ENCODE results near the gene DDX47. TPM values are rescaled to one million over a fixed set of nuclear protein-coding genes. Genes with fewer than 3 reads are reported as not detected.

DDX47 gene
- polyA plus RNA-seq (2011; rRNA removed) (91.3 and 113 TPM in 2 replicates), polyA minus RNA-seq (2011; rRNA and poly(A)+ RNA removed) (58.5 and 70.0 TPM in 2 replicates)

DNA sequence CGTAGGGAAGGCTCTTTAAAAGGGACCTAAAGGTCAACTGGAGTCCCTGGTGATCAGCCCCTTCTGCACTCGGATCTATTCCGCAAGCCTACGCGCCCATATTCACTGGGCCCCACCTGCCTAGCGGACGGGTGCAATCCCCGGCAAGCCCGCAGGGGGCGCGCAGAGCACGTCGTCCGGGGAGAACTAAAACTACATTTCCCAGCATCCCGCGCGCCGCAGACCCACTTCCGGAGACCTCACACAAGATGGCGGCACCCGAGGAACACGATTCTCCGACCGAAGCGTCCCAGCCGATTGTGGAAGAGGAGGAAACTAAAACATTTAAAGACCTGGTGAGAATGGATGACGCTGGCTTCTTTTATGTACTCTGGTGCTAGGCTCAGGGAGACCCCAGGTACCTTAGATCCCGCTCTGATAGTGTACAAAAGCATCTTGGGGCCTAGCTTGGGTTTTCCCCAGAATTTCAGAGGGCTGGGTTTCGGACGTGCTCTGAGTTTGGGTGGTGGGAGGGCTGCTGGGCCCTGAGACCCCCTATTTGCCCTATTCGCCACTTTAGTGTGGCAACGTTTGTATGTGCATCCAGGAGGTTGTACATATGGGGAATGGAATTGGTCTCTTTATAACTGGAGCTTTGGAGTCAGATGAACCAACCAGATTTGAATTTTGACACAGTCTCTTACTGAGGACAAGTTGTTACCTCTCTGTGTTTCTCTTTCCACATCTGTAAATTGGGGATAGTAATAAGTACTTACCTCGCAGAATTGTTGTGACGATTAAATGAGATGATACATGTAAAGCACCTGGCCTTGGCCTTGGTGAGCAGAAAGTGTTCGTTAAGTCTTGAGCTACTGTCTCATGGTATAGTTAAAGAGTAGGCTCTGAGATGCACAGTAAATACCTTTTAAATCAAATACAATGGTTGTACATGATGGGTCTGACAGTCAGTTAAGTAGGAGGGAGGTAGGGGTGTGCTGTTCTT lies at the start of gene DDX47:
TSS of gene DDX47 (plus strand) at position 227 of the 982 bp plus-strand sequence. CDS start at position 249, 22 bp downstream.
- peak within 1 kb of the TSS; percentile 49 for H3K27ac ChIP-seq (ENCODE audit: low read depth, low read length)
- no peaks in the 10 kb centered on the region for H3K9me3 ChIP-seq (ENCODE audit: control insufficient read depth, insufficient read depth, low read length)
- ChIA-PET CTCF (interaction anchor here (0.7 to 4.6 kb wide), 10 partner anchors 8 to 163 kb away, joined by 3 to 30 read pairs (median 5); no protein-coding TSS in a partner anchor), POLR2A (interaction anchor here (1.2 to 1.6 kb wide), 4 partner anchors 10 to 78 kb away, joined by 3 to 8 read pairs (median 4); partner anchors contain the start of gene GPRC5A)
- H3K4me3 ChIP-seq (ENCODE audit: low read depth, low read length), result peak within 1 kb of the TSS; percentile 91
- no peaks in the 10 kb centered on the region for H3K27me3 ChIP-seq (ENCODE audit: control insufficient read depth, insufficient read depth, low read length)
- DNase-seq (ENCODE audit: low read depth, low spot score), result peak; percentile 74
- TF ChIP-seq, protein P1, sequence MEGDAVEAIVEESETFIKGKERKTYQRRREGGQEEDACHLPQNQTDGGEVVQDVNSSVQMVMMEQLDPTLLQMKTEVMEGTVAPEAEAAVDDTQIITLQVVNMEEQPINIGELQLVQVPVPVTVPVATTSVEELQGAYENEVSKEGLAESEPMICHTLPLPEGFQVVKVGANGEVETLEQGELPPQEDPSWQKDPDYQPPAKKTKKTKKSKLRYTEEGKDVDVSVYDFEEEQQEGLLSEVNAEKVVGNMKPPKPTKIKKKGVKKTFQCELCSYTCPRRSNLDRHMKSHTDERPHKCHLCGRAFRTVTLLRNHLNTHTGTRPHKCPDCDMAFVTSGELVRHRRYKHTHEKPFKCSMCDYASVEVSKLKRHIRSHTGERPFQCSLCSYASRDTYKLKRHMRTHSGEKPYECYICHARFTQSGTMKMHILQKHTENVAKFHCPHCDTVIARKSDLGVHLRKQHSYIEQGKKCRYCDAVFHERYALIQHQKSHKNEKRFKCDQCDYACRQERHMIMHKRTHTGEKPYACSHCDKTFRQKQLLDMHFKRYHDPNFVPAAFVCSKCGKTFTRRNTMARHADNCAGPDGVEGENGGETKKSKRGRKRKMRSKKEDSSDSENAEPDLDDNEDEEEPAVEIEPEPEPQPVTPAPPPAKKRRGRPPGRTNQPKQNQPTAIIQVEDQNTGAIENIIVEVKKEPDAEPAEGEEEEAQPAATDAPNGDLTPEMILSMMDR (IDR thresholded peaks at IDR 0.05; ENCODE audit: low read depth, low read length), result peak; percentile 90

DNA sequence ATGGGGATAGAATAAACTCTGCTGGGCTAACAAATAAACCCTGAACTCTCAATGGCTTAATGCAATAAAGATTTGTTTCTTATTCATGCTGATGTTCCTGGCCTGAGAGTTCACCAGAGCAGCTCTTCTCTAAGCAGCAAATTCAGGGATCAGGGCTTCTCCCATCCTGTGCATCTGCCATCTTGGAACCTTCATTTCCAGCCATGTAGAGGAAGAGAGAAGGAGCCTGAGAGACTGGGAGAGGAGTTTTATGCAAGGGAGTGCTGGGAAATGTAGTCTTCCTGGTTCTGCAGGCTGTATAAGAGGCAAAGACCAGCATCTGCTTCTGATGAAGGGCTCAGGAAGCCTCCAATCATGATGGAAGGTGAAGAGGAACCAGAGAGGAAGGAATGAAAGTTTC lies 48.3 kb upstream of the DDX47 start:
- TF ChIP-seq, protein P1 (IDR thresholded peaks at IDR 0.05; ENCODE audit: low read depth, low read length), result no peak
- POLR2A ChIA-PET, result no interaction called here
- no peak overlapping the region for H3K27ac ChIP-seq (ENCODE audit: low read depth, low read length)
- H3K9me3 ChIP-seq (ENCODE audit: control insufficient read depth, insufficient read depth, low read length), result no peaks in the 10 kb centered on the region
- no peak for DNase-seq (ENCODE audit: low read depth, low spot score)
- no peaks in the 10 kb centered on the region for H3K27me3 ChIP-seq (ENCODE audit: control insufficient read depth, insufficient read depth, low read length)
- CTCF ChIA-PET, result no interaction called here
- H3K4me3 ChIP-seq (ENCODE audit: low read depth, low read length), result no peak overlapping the region

DNA sequence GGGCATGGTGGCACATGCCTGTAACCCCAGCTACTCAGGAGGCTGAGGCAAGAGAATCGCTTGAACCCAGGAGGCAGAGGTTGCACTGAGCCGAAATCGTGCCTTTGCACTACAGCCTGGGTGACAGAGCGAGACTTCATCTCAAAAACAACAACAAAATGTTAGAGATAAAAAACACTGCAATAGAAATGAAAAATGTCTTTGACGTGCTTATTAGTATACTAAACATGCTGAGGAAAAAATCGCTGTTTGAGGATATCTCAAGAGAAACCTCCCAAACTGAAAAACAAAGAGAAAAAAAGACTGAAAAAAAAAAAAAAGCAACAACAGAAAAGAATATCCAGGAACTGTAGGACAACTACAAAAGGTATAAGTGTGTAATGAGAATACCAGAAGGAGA lies 42.9 kb upstream of the DDX47 start:
- ChIA-PET CTCF (no interaction called here), POLR2A (interaction anchor here (0.6 kb wide), 1 partner anchor 17 kb away, joined by 5 read pairs; no protein-coding TSS in a partner anchor)
- Histone ChIP-seq H3K27ac (ENCODE audit: low read depth, low read length) (no peak overlapping the region), H3K27me3 (ENCODE audit: control insufficient read depth, insufficient read depth, low read length) (no peaks in the 10 kb centered on the region), H3K4me3 (ENCODE audit: low read depth, low read length) (no peak overlapping the region), H3K9me3 (ENCODE audit: control insufficient read depth, insufficient read depth, low read length) (no peaks in the 10 kb centered on the region; the same call in 1 of the 2 replicates)
- TF ChIP-seq, protein P1 (IDR thresholded peaks at IDR 0.05; ENCODE audit: low read depth, low read length), result no peak
- DNase-seq (ENCODE audit: low read depth, low spot score), result no peak

DNA sequence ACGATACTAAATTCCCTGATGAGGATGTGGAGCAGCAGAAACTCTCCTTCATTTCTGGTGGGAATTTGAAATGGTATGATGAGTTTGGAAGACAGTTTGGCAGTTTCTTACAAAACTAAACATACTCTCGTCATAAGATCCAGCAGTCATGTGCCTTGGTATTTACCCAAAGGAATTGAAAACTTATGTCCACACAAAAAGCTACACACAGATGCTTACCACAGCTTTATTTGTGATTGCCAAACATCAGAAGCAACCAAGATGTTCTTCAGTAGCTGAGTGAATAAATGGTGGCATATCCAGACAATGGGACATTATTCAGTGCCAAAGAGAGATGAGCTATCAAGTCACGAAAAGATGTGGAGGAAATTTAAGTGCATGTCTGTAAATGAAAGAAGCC lies 38.4 kb upstream of the DDX47 start:
- CTCF ChIA-PET, result interaction anchor here (2.4 kb wide), 1 partner anchor 38 kb away, joined by 8 read pairs; no protein-coding TSS in a partner anchor
- H3K27ac ChIP-seq (ENCODE audit: low read depth, low read length), result no peak overlapping the region
- no peak overlapping the region for H3K4me3 ChIP-seq (ENCODE audit: low read depth, low read length)
- no peaks in the 10 kb centered on the region; the same call in 1 of the 2 replicates for H3K9me3 ChIP-seq (ENCODE audit: control insufficient read depth, insufficient read depth, low read length)
- no peaks in the 10 kb centered on the region for H3K27me3 ChIP-seq (ENCODE audit: control insufficient read depth, insufficient read depth, low read length)
- DNase-seq (ENCODE audit: low read depth, low spot score), result no peak
- POLR2A ChIA-PET, result no interaction called here
- TF ChIP-seq, protein P1 (IDR thresholded peaks at IDR 0.05; ENCODE audit: low read depth, low read length), result no peak
